HG03159 (cell line): ENCODE results near the gene ANKRD34A.

Source experiments
- ATAC-seq: cut with Tn5 transposase; IDR thresholded peaks from one replicate; pipeline ENCODE4 v1.9.1; 2021; ENCODE audit warnings: mild to moderate bottlenecking, moderate library complexity; ENCODE audit not compliant: unreplicated experiment

Gene ANKRD34A

DNA sequence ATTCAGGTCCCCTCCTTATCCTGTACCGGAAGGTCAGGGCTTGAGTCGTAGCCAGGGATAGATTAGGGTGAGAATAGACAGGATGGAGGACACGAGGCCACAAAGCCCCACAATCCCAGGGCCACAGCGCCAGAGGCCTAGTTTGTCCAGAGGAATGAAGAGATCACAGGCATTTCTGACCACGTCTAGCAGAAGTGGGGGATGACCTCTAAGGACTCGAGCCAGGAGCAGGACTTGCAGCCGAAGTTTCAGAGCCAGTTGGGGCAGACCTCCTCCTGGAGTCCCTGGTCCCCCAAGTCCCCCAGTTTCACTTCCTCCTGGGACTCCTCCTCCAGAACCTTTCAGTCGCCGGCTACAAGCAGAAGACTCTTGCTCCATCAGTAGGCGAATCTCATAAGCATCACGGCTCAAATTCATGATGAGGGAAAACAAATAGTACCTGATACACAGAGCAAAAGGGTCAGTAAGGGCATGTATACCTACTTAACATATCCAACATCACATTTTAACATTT, 52.2 kb downstream of the ANKRD34A start:
- ATAC-seq = no peak
